Vagina (tissue), 2 donors: ENCODE results near the gene SGCA.

Source experiments
- CTCF ChIP-seq, 3 experiments: fragments of 450-650 bp in 2 of 3; fragments of 200-600 bp in 1 of 3; sonication (generic) in 1 of 3; IDR thresholded peaks; one replicate each; pipeline ENCODE4 v1.5.1; 2017 to 2019; ENCODE audit warnings: antibody characterized with exemption in 3 of 3, mild to moderate bottlenecking in 2 of 3, moderate library complexity in 2 of 3
- POLR2A ChIP-seq, 2 donors: fragments of 450-650 bp; IDR thresholded peaks; one replicate each; pipeline ENCODE4 v1.6.1; 2017; ENCODE audit warnings: antibody characterized with exemption in 2 of 2, mild to moderate bottlenecking in 2 of 2, moderate library complexity in 2 of 2

- TF ChIP-seq CTCF (IDR thresholded peaks at IDR 0.05) (no peak), POLR2A (IDR thresholded peaks at IDR 0.05) (no peak)
Observed at GRCh38 chr17:50189550-50190292, 23.9 kb downstream of the SGCA start.
